GM12801 (cell line): ENCODE data around the gene COL4A1.

Experiments
- CTCF ChIP-seq: IDR thresholded peaks from one replicate; pipeline ENCODE4 v1.5.1; 2011; ENCODE audit warnings: control low read depth; ENCODE audit not compliant: insufficient read length; ENCODE audit errors: extremely low read depth

COL4A1 gene

GRCh38 chr13:110290826-110291225 is 16.1 kb downstream of the COL4A1 start:
- no peak for TF ChIP-seq CTCF

GRCh38 chr13:110290153-110290552 is 16.8 kb downstream of the COL4A1 start:
- TF ChIP-seq CTCF, result no peak

GRCh38 chr13:110289661-110290060 is 17.3 kb downstream of the COL4A1 start:
- TF ChIP-seq CTCF, result no peak

GRCh38 chr13:110289174-110289573 is 17.8 kb downstream of the COL4A1 start:
- no peak for TF ChIP-seq CTCF

GRCh38 chr13:110286833-110287819 is 19.8 kb downstream of the COL4A1 start:
- TF ChIP-seq CTCF, result no peak

GRCh38 chr13:110285991-110286832 is 20.7 kb downstream of the COL4A1 start:
- TF ChIP-seq CTCF, result no peak

- no peak for TF ChIP-seq CTCF
Measured at GRCh38 chr13:110284779-110285484, 22.0 kb downstream of the COL4A1 start.
